Measurements from ENCODE around the gene NTF4. TPM values are rescaled to one million over a fixed set of nuclear protein-coding genes. Genes with fewer than 3 reads are reported as not detected.
"Not testable (repeated sequence)": the region's sequence is repeated elsewhere in the genome, so short reads cannot be mapped to it uniquely, and the experiment has no call there.

The NTF4 gene
- total RNA-seq, 2 donors from 2014 or later = 5.0 to 8.9 TPM

DNA sequence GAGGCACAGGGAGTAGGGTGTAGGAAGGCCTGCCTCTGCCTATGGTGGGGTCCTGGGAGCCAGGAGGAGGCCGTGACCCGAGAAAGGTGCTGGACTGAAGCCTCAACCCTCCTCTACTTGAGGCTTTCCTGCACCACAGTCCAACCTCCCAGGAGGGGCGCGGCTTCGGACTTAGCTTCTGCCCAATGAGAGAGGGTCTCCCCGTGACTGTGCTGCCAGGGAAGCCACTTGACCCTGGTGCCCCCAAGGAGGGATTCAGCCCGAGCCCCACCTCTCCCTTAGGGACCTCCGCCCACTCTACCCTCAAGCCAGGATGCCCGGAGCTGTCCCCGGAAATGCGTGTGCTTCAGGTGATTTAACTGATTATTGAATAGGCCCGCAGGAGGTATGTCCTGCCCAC, 15.6 kb downstream of the NTF4 start, which contains the start of gene CGB8:
Gene CGB8 (minus strand): TSS at position 101 of the 400 bp plus-strand sequence. CDS start 372 bp downstream, outside the sequence.
- H3K27ac ChIP-seq (ENCODE audit: low read depth, low read length); H3K9me3 ChIP-seq (ENCODE audit: control insufficient read depth, low read length); H3K9me3 Mint-ChIP-seq; H3K4me1 Mint-ChIP-seq; DNase-seq; H3K4me3 ChIP-seq (ENCODE audit: low read length); H3K4me3 Mint-ChIP-seq; H3K4me1 ChIP-seq (ENCODE audit: control insufficient read depth, insufficient read depth, low read length); H3K9ac ChIP-seq (ENCODE audit: extremely low read depth, low read length, poor library complexity, severe bottlenecking); H3K27me3 ChIP-seq (ENCODE audit: control insufficient read depth, insufficient read depth, low read length, poor library complexity, severe bottlenecking); H3K36me3 ChIP-seq (ENCODE audit: control insufficient read depth, insufficient read depth, low read length); H3K27ac Mint-ChIP-seq; H3K36me3 Mint-ChIP-seq (ENCODE audit: low read depth): not testable (repeated sequence)
- peaks cover 20% of the 10 kb centered on the region for H3K27me3 Mint-ChIP-seq (ENCODE audit: insufficient read depth)
- 50 to 82% methylated on average over 1 to 10 of the region's 12 CpGs for WGBS, 2 experiments (ENCODE audit: insufficient coverage in 1 of 2, insufficient read length in 1 of 2)

DNA sequence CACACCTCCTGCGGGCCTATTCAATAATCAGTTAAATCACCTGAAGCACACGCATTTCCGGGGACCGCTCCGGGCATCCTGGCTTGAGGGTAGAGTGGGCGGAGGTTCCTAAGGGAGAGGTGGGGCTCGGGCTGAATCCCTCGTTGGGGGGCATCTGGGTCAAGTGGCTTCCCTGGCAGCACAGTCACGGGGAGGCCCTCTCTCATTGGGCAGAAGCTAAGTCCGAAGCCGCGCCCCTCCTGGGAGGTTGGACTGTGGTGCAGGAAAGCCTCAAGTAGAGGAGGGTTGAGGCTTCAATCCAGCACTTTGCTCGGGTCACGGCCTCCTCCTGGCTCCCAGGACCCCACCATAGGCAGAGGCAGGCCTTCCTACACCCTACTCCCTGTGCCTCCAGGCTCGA, 21.1 kb downstream of the NTF4 start, which contains the start of gene CGB5:
Gene CGB5 (plus strand): TSS at position 301 of the 400 bp plus-strand sequence. CDS start 362 bp downstream, outside the sequence.
- not testable (repeated sequence) for H3K9me3 Mint-ChIP-seq; DNase-seq; H3K4me1 ChIP-seq (ENCODE audit: control insufficient read depth, insufficient read depth, low read length); H3K27me3 ChIP-seq (ENCODE audit: control insufficient read depth, insufficient read depth, low read length, poor library complexity, severe bottlenecking); H3K27ac Mint-ChIP-seq; H3K27ac ChIP-seq (ENCODE audit: low read depth, low read length); H3K4me3 ChIP-seq (ENCODE audit: low read length); H3K36me3 ChIP-seq (ENCODE audit: control insufficient read depth, insufficient read depth, low read length); H3K36me3 Mint-ChIP-seq (ENCODE audit: low read depth); H3K4me1 Mint-ChIP-seq; H3K9ac ChIP-seq (ENCODE audit: extremely low read depth, low read length, poor library complexity, severe bottlenecking); H3K27me3 Mint-ChIP-seq (ENCODE audit: insufficient read depth); H3K9me3 ChIP-seq (ENCODE audit: control insufficient read depth, low read length); H3K4me3 Mint-ChIP-seq
- WGBS, 2 experiments (ENCODE audit: insufficient coverage in 1 of 2, insufficient read length in 1 of 2) = 89% methylated on average over 7 to 12 of the region's 15 CpGs

DNA sequence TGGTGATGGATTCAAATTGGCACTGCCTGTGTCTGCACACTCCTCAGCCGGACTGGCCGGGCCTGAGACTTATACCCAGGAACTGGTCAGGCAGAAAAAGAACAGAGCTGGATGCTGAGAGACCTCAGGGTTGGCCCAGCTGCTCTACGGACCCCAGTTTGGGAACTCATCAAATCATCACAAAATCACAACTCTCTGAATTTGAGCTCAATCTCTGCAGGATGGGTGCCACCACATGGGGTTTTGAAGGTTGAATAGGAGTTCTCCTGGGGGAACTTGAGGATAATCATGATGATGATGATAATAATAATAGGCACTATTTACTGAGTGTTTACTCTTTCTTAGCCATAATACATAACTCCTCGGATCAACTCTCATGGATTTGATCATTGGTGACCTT, 22.0 kb downstream of the NTF4 start:
- DNase-seq; H3K36me3 ChIP-seq (ENCODE audit: control insufficient read depth, insufficient read depth, low read length); H3K27me3 ChIP-seq (ENCODE audit: control insufficient read depth, insufficient read depth, low read length, poor library complexity, severe bottlenecking); H3K4me1 ChIP-seq (ENCODE audit: control insufficient read depth, insufficient read depth, low read length); H3K9ac ChIP-seq (ENCODE audit: extremely low read depth, low read length, poor library complexity, severe bottlenecking); H3K9me3 ChIP-seq (ENCODE audit: control insufficient read depth, low read length); H3K4me3 ChIP-seq (ENCODE audit: low read length); H3K36me3 Mint-ChIP-seq (ENCODE audit: low read depth); H3K27me3 Mint-ChIP-seq (ENCODE audit: insufficient read depth); H3K9me3 Mint-ChIP-seq; H3K4me1 Mint-ChIP-seq; H3K27ac ChIP-seq (ENCODE audit: low read depth, low read length); H3K27ac Mint-ChIP-seq; H3K4me3 Mint-ChIP-seq: not testable (repeated sequence)
- WGBS, 2 experiments (ENCODE audit: insufficient coverage in 1 of 2, insufficient read length in 1 of 2) = 83% methylated on average over 1 of the region's 4 CpGs; no CpG with 5 or more reads in 1 of the 2 experiments

DNA sequence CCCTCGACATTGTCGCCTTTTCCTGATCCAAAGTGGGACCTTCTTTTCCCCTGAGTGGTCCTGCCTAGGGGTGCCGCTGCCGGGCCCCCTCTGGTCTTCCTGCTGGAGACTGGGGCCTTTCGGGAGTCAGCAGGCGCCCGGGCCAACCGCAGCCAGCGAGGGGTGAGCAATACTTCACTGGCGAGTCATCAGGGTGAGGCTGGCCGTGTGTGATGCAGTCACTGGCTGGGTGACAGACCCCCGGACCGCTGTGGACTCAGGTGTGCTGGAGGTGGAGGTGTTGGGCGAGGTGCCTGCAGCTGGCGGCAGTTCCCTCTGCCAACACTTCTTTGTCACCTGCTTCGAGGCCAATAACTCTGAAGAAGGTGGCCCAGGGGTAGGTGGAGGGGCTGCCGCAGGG, 22.4 kb downstream of the NTF4 start:
- H3K4me1 ChIP-seq (ENCODE audit: control insufficient read depth, insufficient read depth, low read length) = no peaks in the 10 kb centered on the region
- H3K27ac Mint-ChIP-seq = no peak overlapping the region
- TF ChIP-seq, protein P1, sequence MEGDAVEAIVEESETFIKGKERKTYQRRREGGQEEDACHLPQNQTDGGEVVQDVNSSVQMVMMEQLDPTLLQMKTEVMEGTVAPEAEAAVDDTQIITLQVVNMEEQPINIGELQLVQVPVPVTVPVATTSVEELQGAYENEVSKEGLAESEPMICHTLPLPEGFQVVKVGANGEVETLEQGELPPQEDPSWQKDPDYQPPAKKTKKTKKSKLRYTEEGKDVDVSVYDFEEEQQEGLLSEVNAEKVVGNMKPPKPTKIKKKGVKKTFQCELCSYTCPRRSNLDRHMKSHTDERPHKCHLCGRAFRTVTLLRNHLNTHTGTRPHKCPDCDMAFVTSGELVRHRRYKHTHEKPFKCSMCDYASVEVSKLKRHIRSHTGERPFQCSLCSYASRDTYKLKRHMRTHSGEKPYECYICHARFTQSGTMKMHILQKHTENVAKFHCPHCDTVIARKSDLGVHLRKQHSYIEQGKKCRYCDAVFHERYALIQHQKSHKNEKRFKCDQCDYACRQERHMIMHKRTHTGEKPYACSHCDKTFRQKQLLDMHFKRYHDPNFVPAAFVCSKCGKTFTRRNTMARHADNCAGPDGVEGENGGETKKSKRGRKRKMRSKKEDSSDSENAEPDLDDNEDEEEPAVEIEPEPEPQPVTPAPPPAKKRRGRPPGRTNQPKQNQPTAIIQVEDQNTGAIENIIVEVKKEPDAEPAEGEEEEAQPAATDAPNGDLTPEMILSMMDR (conservative IDR thresholded peaks at IDR 0.05) = no peak
- no peak overlapping the region for H3K27ac ChIP-seq (ENCODE audit: low read depth, low read length)
- H3K36me3 ChIP-seq (ENCODE audit: control insufficient read depth, insufficient read depth, low read length) = no peaks in the 10 kb centered on the region
- no peak overlapping the region for H3K9ac ChIP-seq (ENCODE audit: extremely low read depth, low read length, poor library complexity, severe bottlenecking)
- no peaks in the 10 kb centered on the region for H3K9me3 ChIP-seq (ENCODE audit: control insufficient read depth, low read length)
- H3K27me3 ChIP-seq (ENCODE audit: control insufficient read depth, insufficient read depth, low read length, poor library complexity, severe bottlenecking) = no peaks in the 10 kb centered on the region
- no peaks in the 10 kb centered on the region for H3K36me3 Mint-ChIP-seq (ENCODE audit: low read depth)
- H3K27me3 Mint-ChIP-seq (ENCODE audit: insufficient read depth) = peaks cover 8% of the 10 kb centered on the region
- DNase-seq = peak; percentile 63
- no peaks in the 10 kb centered on the region for H3K4me1 Mint-ChIP-seq
- 80 to 84% methylated on average over 6 to 17 of the region's 17 CpGs for WGBS, 2 experiments (ENCODE audit: insufficient coverage in 1 of 2, insufficient read length in 1 of 2)
- no peak overlapping the region for H3K4me3 ChIP-seq (ENCODE audit: low read length)
- H3K4me3 Mint-ChIP-seq = no peak overlapping the region
- H3K9me3 Mint-ChIP-seq = no peaks in the 10 kb centered on the region

DNA sequence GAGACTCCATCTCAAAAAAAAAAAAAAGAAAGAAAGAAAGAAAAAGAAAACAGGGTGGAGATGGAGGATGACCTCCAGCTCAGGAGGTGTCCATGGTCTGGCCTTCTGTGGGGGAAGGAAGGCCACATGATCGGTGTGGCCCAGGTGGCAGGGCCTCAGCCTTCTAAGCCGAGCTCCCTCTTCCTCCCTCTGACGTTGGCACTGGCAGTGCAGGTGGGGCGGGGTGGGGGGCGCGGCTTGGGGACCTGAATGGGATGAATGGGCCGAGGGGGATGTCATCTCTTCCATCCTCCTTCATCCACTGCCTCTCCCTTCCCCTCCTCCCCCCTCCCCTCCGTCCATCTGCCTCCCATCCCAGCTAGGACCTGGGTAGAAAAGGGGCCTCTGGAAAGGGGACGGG, 24.9 kb downstream of the NTF4 start:
- WGBS, 2 experiments (ENCODE audit: insufficient coverage in 1 of 2, insufficient read length in 1 of 2) = 75 to 100% methylated on average over 1 to 2 of the region's 9 CpGs
- H3K27ac Mint-ChIP-seq = not testable (repeated sequence)

DNA sequence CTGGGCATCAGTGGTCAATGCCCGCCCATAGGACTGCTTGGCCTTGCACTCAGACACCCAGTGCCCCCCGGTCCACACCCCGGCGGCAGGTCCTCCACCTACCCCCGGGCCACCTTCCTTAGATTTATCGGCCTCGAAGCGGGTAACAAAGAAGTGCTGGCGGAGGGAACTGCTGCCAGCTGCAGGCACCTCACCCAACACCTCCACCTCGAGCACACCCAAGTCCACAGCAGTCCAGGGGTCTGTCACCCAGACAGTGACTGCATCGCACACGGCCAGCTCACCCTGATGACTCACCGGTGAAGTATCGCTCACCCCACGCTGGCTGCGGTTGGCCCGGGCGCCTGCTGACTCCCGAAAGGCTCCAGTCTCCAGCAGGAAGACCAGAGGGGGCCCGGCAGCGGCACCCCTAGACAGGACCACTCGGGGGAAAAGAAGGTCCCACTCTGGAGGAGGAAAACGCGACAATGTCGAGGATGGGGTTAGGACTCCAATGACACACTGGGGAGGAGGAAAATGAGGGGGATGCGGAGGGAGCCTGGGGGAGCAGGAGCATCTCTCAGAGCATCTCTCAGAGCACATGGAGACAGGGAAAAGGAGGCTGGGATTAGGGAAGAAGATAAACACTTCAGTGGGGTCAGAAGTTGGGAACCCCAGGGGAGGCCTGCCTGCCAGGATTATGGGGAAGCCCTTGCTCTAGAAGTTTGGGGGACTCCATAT, 25.9 kb downstream of the NTF4 start:
- DNase-seq; H3K9me3 Mint-ChIP-seq; H3K4me1 ChIP-seq (ENCODE audit: control insufficient read depth, insufficient read depth, low read length); H3K9ac ChIP-seq (ENCODE audit: extremely low read depth, low read length, poor library complexity, severe bottlenecking); H3K27ac Mint-ChIP-seq; H3K27ac ChIP-seq (ENCODE audit: low read depth, low read length); H3K36me3 Mint-ChIP-seq (ENCODE audit: low read depth); H3K36me3 ChIP-seq (ENCODE audit: control insufficient read depth, insufficient read depth, low read length); H3K4me1 Mint-ChIP-seq; H3K4me3 Mint-ChIP-seq; H3K4me3 ChIP-seq (ENCODE audit: low read length); H3K9me3 ChIP-seq (ENCODE audit: control insufficient read depth, low read length); H3K27me3 ChIP-seq (ENCODE audit: control insufficient read depth, insufficient read depth, low read length, poor library complexity, severe bottlenecking): not testable (repeated sequence)
- H3K27me3 Mint-ChIP-seq (ENCODE audit: insufficient read depth) = peaks cover 15% of the 10 kb centered on the region
- WGBS, 2 experiments (ENCODE audit: insufficient coverage in 1 of 2, insufficient read length in 1 of 2) = 83 to 86% methylated on average over 18 to 26 of the region's 26 CpGs

More for the DNA sequence above, 24.9 kb downstream of the NTF4 start:
- not testable (repeated sequence) for H3K4me1 ChIP-seq (ENCODE audit: control insufficient read depth, insufficient read depth, low read length); H3K9me3 Mint-ChIP-seq; H3K27ac ChIP-seq (ENCODE audit: low read depth, low read length); H3K4me1 Mint-ChIP-seq; H3K36me3 Mint-ChIP-seq (ENCODE audit: low read depth); H3K9me3 ChIP-seq (ENCODE audit: control insufficient read depth, low read length); H3K4me3 Mint-ChIP-seq; H3K27me3 ChIP-seq (ENCODE audit: control insufficient read depth, insufficient read depth, low read length, poor library complexity, severe bottlenecking); DNase-seq; H3K4me3 ChIP-seq (ENCODE audit: low read length); H3K9ac ChIP-seq (ENCODE audit: extremely low read depth, low read length, poor library complexity, severe bottlenecking); H3K36me3 ChIP-seq (ENCODE audit: control insufficient read depth, insufficient read depth, low read length)
- peaks cover 15% of the 10 kb centered on the region for H3K27me3 Mint-ChIP-seq (ENCODE audit: insufficient read depth)
